HepG2 (cell line): ENCODE results near the gene RNASE12. TPM values are rescaled to one million over a fixed set of nuclear protein-coding genes. Genes with fewer than 3 reads are reported as not detected.
A peak's percentile ranks its signal among the peaks of the same experiment; 100 is the strongest.

Experiments used
- EEA1 ChIP-seq: sonication (generic); formaldehyde crosslinking; IDR thresholded peaks from 2 replicates; pipeline ENCODE4 v1.5.1; 2020; ENCODE audit warnings: mild to moderate bottlenecking, missing genetic modification reagents, borderline replicate concordance
- KAT8 ChIP-seq: IDR thresholded peaks from 2 replicates; pipeline ENCODE4 v1.6.1; 2016; ENCODE audit warnings: missing genetic modification reagents, missing compliant biosample characterization
- MYPOP ChIP-seq: sonication (generic); formaldehyde crosslinking; IDR thresholded peaks from 2 replicates; pipeline ENCODE4 v1.8.1; 2023; ENCODE audit warnings: mild to moderate bottlenecking, moderate library complexity, missing genetic modification reagents
- ZC3H4 ChIP-seq: sonication (generic); formaldehyde crosslinking; IDR thresholded peaks from 2 replicates; pipeline ENCODE4 v1.4.0; 2020; ENCODE audit warnings: missing genetic modification reagents, borderline replicate concordance
- ZNF282 ChIP-seq: fragments of 450-650 bp; IDR thresholded peaks from 2 replicates; pipeline ENCODE4 v1.6.1; 2018; ENCODE audit not compliant: partially characterized antibody
- ZNF296 ChIP-seq: sonication (generic); formaldehyde crosslinking; conservative IDR thresholded peaks from 2 replicates; pipeline ENCODE4 v1.5.0; 2020; ENCODE audit warnings: mild to moderate bottlenecking, missing genetic modification reagents
- ZNF30 ChIP-seq: sonication (generic); formaldehyde crosslinking; IDR thresholded peaks from 2 replicates; pipeline ENCODE4 v1.5.0; 2020; ENCODE audit warnings: mild to moderate bottlenecking, missing genetic modification reagents
- ZNF552 ChIP-seq: sonication (generic); formaldehyde crosslinking; IDR thresholded peaks from 2 replicates; pipeline ENCODE4 v1.9.0; 2022; ENCODE audit warnings: missing genetic modification reagents, mild to moderate bottlenecking, borderline replicate concordance
- ZNF772 ChIP-seq: sonication (generic); formaldehyde crosslinking; IDR thresholded peaks from 2 replicates; pipeline ENCODE4 v1.5.0; 2020; ENCODE audit warnings: mild to moderate bottlenecking, missing genetic modification reagents
- ZSCAN5A ChIP-seq: sonication (generic); formaldehyde crosslinking; IDR thresholded peaks from 2 replicates; pipeline ENCODE4 v1.8.0; 2022; ENCODE audit warnings: mild to moderate bottlenecking, missing genetic modification reagents, borderline replicate concordance
- polyA plus RNA-seq, 8 experiments: library from polyadenylated mRNA; depleted of rRNA in 3 of 8; stranded (reverse) in 7 of 8; unstranded in 1 of 8; fragments of >200 nt; fragmentation: Illumina TruSeq in 4 of 8; extraction: Trizol in 4 of 8; gene quantifications; 2 replicates each; pipeline versions ENCODE4 v1.2.1 to v1.2.3, GENCODE V29; 2011 to 2016; ENCODE audit warnings: low read depth in 4 of 8, missing spikeins in 1 of 8, mixed read lengths in 1 of 8; ENCODE audit not compliant: insufficient read depth in 1 of 8
- total RNA-seq, 5 experiments: library from RNA; depleted of rRNA; stranded (reverse); fragments of >200 nt; fragmentation: Illumina TruSeq; extraction: Trizol; gene quantifications; 2 replicates each; pipeline ENCODE4 v1.2.3, GENCODE V29; 2016; ENCODE audit warnings: low read depth in 1 of 5
- TF ChIP-seq, protein P1 (sequence below): sonication (generic); formaldehyde crosslinking; IDR thresholded peaks from 2 replicates; pipeline ENCODE4 v1.4.0; 2020; ENCODE audit warnings: missing genetic modification reagents
- TF ChIP-seq, protein P2 (sequence below): IDR thresholded peaks from 2 replicates; pipeline ENCODE4 v1.6.1; 2018; ENCODE audit warnings: missing genetic modification reagents, mild to moderate bottlenecking, missing compliant biosample characterization
- TF ChIP-seq, protein P3 (sequence below): sonication (generic); formaldehyde crosslinking; IDR thresholded peaks from 2 replicates; pipeline ENCODE4 v1.4.0; 2020; ENCODE audit warnings: mild to moderate bottlenecking, missing genetic modification reagents
- TF ChIP-seq, protein P4 (sequence below): sonication (generic); formaldehyde crosslinking; IDR thresholded peaks from 2 replicates; pipeline ENCODE4 v1.5.1; 2020; ENCODE audit warnings: mild to moderate bottlenecking, missing genetic modification reagents, borderline replicate concordance
- TF ChIP-seq, protein P5 (sequence below): sonication (generic); formaldehyde crosslinking; IDR thresholded peaks from 2 replicates; pipeline ENCODE4 v1.5.0; 2020; ENCODE audit warnings: mild to moderate bottlenecking, missing genetic modification reagents, borderline replicate concordance

The RNASE12 gene
- total and polyA plus RNA-seq, 2 of the 13 experiments (the other 11 are each of a cell fraction or from before 2014, with no cell fraction given) = not detected

DNA sequence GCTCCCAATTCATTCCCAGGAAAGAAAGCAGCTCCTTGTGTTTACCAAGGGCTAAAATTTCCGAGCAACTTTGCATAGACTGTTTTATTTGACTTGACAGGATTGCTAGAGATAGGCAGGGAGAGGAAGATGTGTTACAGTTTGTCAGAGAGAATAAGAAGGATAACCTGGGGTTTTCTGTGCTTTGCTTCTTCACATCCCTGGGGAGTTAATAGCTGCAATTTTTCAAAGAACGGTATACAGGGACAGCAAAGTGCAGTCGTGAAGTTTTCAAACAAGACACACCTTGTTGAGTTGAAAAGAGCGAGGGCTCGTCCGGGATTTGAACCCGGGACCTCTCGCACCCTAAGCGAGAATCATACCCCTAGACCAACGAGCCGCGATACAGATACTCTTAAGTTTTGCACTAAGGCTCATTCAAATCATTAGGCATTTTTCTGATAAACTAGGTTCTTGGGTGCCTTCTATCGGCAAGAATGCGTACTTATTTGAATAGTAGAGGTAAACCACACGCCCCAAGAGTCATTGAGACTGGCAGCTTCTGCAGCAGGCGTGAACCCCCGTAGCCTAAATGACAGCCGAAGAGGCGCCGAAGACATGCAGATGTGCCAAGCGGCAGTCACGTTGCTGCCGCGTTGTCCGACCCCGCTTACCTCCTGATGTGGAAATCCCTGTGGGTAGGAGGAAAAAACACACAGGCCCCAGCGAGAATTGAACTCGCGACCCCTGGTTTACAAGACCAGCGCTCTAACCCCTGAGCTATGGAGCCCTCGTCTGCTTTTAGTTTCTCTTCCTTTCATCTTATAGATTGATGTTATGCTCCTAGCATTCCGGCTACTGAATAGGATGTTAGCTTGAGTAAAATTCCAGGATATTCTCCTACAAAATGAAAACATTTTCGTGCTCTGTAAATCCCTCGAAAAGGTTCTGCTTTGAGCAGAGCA, 22.2 kb upstream of the RNASE12 start (continued):
- TF ChIP-seq, protein P1, sequence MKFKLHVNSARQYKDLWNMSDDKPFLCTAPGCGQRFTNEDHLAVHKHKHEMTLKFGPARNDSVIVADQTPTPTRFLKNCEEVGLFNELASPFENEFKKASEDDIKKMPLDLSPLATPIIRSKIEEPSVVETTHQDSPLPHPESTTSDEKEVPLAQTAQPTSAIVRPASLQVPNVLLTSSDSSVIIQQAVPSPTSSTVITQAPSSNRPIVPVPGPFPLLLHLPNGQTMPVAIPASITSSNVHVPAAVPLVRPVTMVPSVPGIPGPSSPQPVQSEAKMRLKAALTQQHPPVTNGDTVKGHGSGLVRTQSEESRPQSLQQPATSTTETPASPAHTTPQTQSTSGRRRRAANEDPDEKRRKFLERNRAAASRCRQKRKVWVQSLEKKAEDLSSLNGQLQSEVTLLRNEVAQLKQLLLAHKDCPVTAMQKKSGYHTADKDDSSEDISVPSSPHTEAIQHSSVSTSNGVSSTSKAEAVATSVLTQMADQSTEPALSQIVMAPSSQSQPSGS (CRISPR knock-in tag) = peak; percentile 90
- peak; percentile 85 for TF ChIP-seq KAT8 (CRISPR knock-in tag)
- TF ChIP-seq ZNF30 (CRISPR knock-in tag) = 0 out of 2 replicates have a peak, but pooled peaks have one; percentile 31
- TF ChIP-seq, protein P2, sequence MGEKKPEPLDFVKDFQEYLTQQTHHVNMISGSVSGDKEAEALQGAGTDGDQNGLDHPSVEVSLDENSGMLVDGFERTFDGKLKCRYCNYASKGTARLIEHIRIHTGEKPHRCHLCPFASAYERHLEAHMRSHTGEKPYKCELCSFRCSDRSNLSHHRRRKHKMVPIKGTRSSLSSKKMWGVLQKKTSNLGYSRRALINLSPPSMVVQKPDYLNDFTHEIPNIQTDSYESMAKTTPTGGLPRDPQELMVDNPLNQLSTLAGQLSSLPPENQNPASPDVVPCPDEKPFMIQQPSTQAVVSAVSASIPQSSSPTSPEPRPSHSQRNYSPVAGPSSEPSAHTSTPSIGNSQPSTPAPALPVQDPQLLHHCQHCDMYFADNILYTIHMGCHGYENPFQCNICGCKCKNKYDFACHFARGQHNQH (CRISPR knock-in tag) = peak; percentile 83
- TF ChIP-seq, protein P3, sequence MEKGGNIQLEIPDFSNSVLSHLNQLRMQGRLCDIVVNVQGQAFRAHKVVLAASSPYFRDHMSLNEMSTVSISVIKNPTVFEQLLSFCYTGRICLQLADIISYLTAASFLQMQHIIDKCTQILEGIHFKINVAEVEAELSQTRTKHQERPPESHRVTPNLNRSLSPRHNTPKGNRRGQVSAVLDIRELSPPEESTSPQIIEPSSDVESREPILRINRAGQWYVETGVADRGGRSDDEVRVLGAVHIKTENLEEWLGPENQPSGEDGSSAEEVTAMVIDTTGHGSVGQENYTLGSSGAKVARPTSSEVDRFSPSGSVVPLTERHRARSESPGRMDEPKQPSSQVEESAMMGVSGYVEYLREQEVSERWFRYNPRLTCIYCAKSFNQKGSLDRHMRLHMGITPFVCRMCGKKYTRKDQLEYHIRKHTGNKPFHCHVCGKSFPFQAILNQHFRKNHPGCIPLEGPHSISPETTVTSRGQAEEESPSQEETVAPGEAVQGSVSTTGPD (CRISPR knock-in tag) = peak; percentile 56
- TF ChIP-seq ZC3H4 (CRISPR knock-in tag) = no peak
- TF ChIP-seq ZNF282 = no peak
- peak; percentile 86 for TF ChIP-seq ZNF772 (CRISPR knock-in tag)
- peak; percentile 80; the same call in 1 of the 2 replicates for TF ChIP-seq ZNF552 (CRISPR knock-in tag)
- TF ChIP-seq, protein P4, sequence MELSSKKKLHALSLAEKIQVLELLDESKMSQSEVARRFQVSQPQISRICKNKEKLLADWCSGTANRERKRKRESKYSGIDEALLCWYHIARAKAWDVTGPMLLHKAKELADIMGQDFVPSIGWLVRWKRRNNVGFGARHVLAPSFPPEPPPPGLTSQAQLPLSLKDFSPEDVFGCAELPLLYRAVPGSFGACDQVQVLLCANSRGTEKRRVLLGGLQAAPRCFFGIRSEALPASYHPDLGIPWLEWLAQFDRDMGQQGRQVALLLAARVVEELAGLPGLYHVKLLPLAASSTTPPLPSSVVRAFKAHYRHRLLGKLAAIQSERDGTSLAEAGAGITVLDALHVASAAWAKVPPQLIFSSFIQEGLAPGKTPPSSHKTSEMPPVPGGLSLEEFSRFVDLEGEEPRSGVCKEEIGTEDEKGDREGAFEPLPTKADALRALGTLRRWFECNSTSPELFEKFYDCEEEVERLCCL (CRISPR knock-in tag) = no peak
- no peak for TF ChIP-seq EEA1
- TF ChIP-seq ZSCAN5A (CRISPR knock-in tag) = peak; percentile 82; the same call in 1 of the 2 replicates
- no peak for TF ChIP-seq ZNF296 (CRISPR knock-in tag)
- TF ChIP-seq MYPOP (CRISPR knock-in tag) = peak; percentile 93
- TF ChIP-seq, protein P5, sequence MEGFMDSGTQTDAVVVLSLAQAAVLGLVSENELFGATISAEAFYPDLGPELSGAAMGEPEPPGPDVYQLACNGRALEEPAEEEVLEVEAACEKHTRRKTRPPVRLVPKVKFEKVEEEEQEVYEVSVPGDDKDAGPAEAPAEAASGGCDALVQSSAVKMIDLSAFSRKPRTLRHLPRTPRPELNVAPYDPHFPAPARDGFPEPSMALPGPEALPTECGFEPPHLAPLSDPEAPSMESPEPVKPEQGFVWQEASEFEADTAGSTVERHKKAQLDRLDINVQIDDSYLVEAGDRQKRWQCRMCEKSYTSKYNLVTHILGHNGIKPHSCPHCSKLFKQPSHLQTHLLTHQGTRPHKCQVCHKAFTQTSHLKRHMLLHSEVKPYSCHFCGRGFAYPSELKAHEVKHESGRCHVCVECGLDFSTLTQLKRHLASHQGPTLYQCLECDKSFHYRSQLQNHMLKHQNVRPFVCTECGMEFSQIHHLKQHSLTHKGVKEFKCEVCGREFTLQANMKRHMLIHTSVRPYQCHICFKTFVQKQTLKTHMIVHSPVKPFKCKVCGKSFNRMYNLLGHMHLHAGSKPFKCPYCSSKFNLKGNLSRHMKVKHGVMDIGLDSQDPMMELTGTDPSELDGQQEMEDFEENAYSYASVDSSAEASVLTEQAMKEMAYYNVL (CRISPR knock-in tag) = peak; percentile 86
